ENCODE data around the gene RPL11. TPM values are rescaled to one million over a fixed set of nuclear protein-coding genes. Genes with fewer than 3 reads are reported as not detected.

Gene RPL11
- total RNA-seq, 2 experiments from 2014 or later, result 1,767 to 1,891 TPM

GRCh38 chr1:23745515-23745914, 53.9 kb downstream of the RPL11 start:
- H3K9me2 ChIP-seq (ENCODE audit: insufficient read depth, low read length), result no peaks in the 10 kb centered on the region
- intact Hi-C loops (cut with micrococcal nuclease; ENCODE audit: unreplicated experiment), result loop anchor here (2.0 to 10.0 kb wide), 2 partner anchors 53 to 251 kb away; no protein-coding TSS in a partner anchor
- peaks cover 29% of the 10 kb centered on the region for H3K4me1 ChIP-seq (ENCODE audit: insufficient read depth, low read length, poor library complexity, severe bottlenecking)
- H4K20me1 ChIP-seq (ENCODE audit: insufficient read depth, low read length), result peaks cover 13% of the 10 kb centered on the region
- BruUV-seq (replicated peaks), result no TSS peak
- no peaks in the 10 kb centered on the region for H3K9me3 ChIP-seq (ENCODE audit: low read length)
- H3K4me2 ChIP-seq (ENCODE audit: low read length), result peak overlapping the region; percentile 95
- H3K36me3 ChIP-seq (ENCODE audit: insufficient read depth, low read length), result peaks cover 44% of the 10 kb centered on the region
- peaks cover 59% of the 10 kb centered on the region for H3K79me2 ChIP-seq (ENCODE audit: insufficient read depth, low read depth, low read length)
- CTCF ChIA-PET (ENCODE audit: unreplicated experiment), result interaction anchor here (0.6 kb wide), 1 partner anchor 85 kb away, joined by 12 read pairs; no protein-coding TSS in a partner anchor
- POLR2A ChIA-PET, result interaction anchor here (0.6 to 1.1 kb wide), 8 partner anchors 13 to 406 kb away, joined by 3 to 6 read pairs (median 4); partner anchors contain the start of gene HNRNPR
- H3K4me3 ChIP-seq (ENCODE audit: low read depth, low read length, poor library complexity, severe bottlenecking), result peak overlapping the region; percentile 91
- peak; percentile 75 for DNase-seq (ENCODE audit: low spot score)
- H2AFZ ChIP-seq (ENCODE audit: low read length), result no peak overlapping the region
- no peak overlapping the region for H3K27ac ChIP-seq (ENCODE audit: low read depth, low read length, poor library complexity, severe bottlenecking)
- TF ChIP-seq, protein P1, sequence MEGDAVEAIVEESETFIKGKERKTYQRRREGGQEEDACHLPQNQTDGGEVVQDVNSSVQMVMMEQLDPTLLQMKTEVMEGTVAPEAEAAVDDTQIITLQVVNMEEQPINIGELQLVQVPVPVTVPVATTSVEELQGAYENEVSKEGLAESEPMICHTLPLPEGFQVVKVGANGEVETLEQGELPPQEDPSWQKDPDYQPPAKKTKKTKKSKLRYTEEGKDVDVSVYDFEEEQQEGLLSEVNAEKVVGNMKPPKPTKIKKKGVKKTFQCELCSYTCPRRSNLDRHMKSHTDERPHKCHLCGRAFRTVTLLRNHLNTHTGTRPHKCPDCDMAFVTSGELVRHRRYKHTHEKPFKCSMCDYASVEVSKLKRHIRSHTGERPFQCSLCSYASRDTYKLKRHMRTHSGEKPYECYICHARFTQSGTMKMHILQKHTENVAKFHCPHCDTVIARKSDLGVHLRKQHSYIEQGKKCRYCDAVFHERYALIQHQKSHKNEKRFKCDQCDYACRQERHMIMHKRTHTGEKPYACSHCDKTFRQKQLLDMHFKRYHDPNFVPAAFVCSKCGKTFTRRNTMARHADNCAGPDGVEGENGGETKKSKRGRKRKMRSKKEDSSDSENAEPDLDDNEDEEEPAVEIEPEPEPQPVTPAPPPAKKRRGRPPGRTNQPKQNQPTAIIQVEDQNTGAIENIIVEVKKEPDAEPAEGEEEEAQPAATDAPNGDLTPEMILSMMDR (conservative IDR thresholded peaks at IDR 0.05; ENCODE audit: low read length), result peak; percentile 75
- TF ChIP-seq EZH2phosphoT487 (IDR thresholded peaks at IDR 0.05; ENCODE audit: borderline replicate concordance, low read depth, low read length), result no peak

Other genes starting within 250 kb of the RPL11 start
- 5.4 and 5.9 TPM in 2 replicates for gene ASAP3, start 207.6 kb upstream of the RPL11 start, total RNA-seq (2014; rRNA removed; shearing (Covaris generic))
- gene ASAP3, start 207.6 kb upstream of the RPL11 start, total RNA-seq (2022), result 14.9 and 18.0 TPM in 2 replicates
- 176 and 203 TPM in 2 replicates for gene E2F2, start 160.6 kb upstream of the RPL11 start, total RNA-seq (2014; rRNA removed; shearing (Covaris generic))
- 212 and 224 TPM in 2 replicates for gene E2F2, start 160.6 kb upstream of the RPL11 start, total RNA-seq (2022)
- gene ID3, start 132.3 kb upstream of the RPL11 start, total RNA-seq (2014; rRNA removed; shearing (Covaris generic)), result 1,286 and 1,658 TPM in 2 replicates
- 621 and 629 TPM in 2 replicates for gene ID3, start 132.3 kb upstream of the RPL11 start, total RNA-seq (2022)
- 24.7 and 29.1 TPM in 2 replicates for gene ELOA, start 51.7 kb downstream of the RPL11 start, total RNA-seq (2014; rRNA removed; shearing (Covaris generic))
- 35.8 and 41.0 TPM in 2 replicates for gene ELOA, start 51.7 kb downstream of the RPL11 start, total RNA-seq (2022)
- 89.9 and 90.8 TPM in 2 replicates for gene PITHD1, start 86.6 kb downstream of the RPL11 start, total RNA-seq (2014; rRNA removed; shearing (Covaris generic))
- gene PITHD1, start 86.6 kb downstream of the RPL11 start, total RNA-seq (2022), result 63.6 and 67.2 TPM in 2 replicates
- 65.1 and 91.2 TPM in 2 replicates for gene LYPLA2, start 99.3 kb downstream of the RPL11 start, total RNA-seq (2014; rRNA removed; shearing (Covaris generic))
- 66.5 and 68.3 TPM in 2 replicates for gene LYPLA2, start 99.3 kb downstream of the RPL11 start, total RNA-seq (2022)
- gene GALE, start 108.9 kb downstream of the RPL11 start, total RNA-seq (2014; rRNA removed; shearing (Covaris generic)), result 17.9 and 19.6 TPM in 2 replicates
- 16.0 and 16.8 TPM in 2 replicates for gene GALE, start 108.9 kb downstream of the RPL11 start, total RNA-seq (2022)
- 9.0 and 13.1 TPM in 2 replicates for gene HMGCL, start 133.6 kb downstream of the RPL11 start, total RNA-seq (2014; rRNA removed; shearing (Covaris generic))
- gene HMGCL, start 133.6 kb downstream of the RPL11 start, total RNA-seq (2022), result 27.4 and 30.7 TPM in 2 replicates
- gene FUCA1, start 176.5 kb downstream of the RPL11 start, total RNA-seq (2014; rRNA removed; shearing (Covaris generic)), result 9.1 and 9.3 TPM in 2 replicates
- 9.3 and 9.9 TPM in 2 replicates for gene FUCA1, start 176.5 kb downstream of the RPL11 start, total RNA-seq (2022)
- 11.2 and 14.1 TPM in 2 replicates for gene CNR2, start 221.6 kb downstream of the RPL11 start, total RNA-seq (2014; rRNA removed; shearing (Covaris generic))
- gene CNR2, start 221.6 kb downstream of the RPL11 start, total RNA-seq (2022), result 13.2 and 17.0 TPM in 2 replicates

Data from OCI-LY7 (cell line).